Left renal pelvis (tissue), 4 donors: ENCODE results near the gene ATP1A4. TPM values are rescaled to one million over a fixed set of nuclear protein-coding genes. Genes with fewer than 3 reads are reported as not detected.

Experiments used
- DNase-seq, 4 donors: peaks; one replicate each; pipeline ENCODE4 v3.0.0-alpha.2; 2013; ENCODE audit warnings: low read depth in 4 of 4, low spot score in 3 of 4
- polyA plus RNA-seq, 4 donors: library from polyadenylated mRNA; unstranded; fragments of 120-200 nt; gene quantifications; one replicate each; pipeline ENCODE4 v1.2.1, GENCODE V29; 2013; ENCODE audit not compliant: insufficient read length in 4 of 4

ATP1A4 gene
- polyA plus RNA-seq, 4 donors = 0.12 to 1.6 (median 0.37) TPM; not detected in 1

DNA sequence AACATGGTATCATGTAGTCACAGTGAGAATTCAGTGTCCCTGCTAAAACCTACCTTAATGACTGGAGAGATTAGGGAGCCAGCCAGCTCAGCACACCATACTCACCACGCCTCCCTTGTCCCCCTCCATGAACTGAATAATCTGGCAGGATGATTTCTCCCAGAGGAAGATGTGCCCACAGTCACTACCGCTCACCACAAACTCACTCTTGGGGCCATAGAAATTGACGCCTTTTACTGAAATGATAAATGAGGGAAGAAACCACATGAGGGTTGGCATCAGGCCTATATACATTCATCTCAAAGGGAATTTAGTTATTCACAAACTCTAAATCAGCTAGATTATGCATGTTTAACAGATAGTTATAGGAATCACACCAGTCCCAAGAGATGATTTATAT, 71.1 kb downstream of the ATP1A4 start:
- no peak for DNase-seq

DNA sequence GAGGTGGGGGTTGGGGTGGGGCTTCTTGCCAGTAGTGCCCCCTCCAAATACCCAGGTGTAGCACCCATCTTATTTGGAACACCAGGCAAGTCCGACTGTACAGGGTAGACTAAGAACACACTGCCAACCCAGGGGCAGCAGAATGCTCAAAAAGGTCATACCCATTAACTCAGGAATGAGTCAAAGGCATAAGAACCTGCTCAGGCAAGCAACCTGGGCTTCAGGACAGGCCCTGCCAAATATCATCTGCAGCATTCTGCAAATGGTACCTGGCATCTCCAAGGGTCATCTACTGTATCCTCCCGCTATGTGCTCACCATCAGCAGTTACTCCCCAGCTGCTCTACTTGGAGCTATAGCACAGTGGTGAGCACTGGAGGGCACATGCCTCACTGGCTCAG, 73.2 kb downstream of the ATP1A4 start:
- no peak for DNase-seq

DNA sequence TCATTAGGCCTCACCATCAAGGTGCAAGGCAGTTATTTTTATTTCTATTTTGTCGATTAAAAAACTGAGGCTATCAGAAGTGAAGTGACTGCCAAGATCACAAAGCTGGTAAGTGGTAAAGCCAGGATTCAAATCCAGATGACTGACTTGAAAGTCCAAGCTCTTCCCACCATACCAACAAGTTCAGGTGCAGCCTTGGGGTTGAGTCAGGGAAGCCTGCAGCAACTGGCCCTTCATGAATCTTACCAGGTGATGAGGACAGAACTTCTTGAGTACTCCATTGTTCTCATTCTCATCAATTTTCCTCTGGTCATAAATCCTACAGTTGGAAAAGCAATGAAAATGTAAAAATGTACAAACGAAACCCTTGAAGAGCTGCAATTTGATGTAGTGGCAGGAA, 73.9 kb downstream of the ATP1A4 start:
- no peak for DNase-seq

DNA sequence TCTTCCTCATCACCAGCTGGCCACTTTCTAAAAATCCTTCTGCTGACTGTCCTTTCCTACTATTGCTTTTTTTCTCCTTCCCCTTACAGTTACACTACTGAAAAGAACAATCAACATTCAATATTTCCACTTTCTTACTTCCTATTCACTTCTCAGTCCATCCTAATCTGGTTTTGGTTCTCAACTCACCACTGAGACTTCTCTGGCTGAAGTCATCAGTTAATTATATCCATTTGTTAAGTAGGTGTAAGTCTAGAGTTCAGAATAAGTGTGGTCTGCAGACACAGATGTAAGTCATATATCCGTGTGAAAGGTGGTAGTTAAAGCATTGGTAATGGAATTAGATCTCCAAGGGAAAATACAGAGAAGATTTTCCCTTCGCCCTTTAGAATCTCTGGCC, 75.2 kb downstream of the ATP1A4 start:
- no peak for DNase-seq

DNA sequence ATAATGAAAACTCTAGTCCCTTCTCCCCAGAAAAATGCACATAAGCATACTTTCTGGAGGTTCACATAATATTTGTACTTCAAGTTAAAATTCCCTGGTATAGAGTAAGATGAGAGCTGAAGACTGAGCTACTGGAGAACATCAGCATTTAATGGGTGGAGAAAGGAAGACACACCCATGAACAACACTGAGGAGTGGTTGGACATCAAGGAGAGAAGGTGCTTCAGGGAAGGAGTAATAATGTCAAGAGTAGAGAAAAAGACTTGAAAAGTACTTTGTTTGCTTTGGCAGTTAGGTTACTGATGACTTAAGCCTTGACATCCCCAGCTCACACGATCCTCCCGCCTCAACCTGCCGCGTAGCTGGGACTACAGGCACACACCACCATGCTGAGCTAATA, 75.6 kb downstream of the ATP1A4 start:
- no peak for DNase-seq

DNA sequence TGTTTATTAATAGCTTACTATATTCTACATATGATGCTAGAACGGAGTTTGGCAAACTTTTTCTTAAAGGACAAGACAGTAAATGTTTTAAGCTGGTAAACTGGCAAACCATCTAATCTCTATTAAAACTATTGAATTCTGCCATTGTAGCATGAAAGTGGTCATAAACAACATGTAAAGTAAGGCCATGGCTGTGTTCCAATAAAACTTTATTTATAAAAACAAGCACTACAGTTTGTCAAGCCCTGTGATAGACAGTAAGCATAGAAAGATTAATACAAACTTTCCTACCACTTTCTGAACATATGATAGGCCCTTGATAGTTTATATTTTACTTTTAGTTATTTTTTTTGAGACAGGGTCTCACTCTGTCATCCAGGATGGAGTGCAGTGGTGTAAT, 76.2 kb downstream of the ATP1A4 start:
- no peak for DNase-seq

DNA sequence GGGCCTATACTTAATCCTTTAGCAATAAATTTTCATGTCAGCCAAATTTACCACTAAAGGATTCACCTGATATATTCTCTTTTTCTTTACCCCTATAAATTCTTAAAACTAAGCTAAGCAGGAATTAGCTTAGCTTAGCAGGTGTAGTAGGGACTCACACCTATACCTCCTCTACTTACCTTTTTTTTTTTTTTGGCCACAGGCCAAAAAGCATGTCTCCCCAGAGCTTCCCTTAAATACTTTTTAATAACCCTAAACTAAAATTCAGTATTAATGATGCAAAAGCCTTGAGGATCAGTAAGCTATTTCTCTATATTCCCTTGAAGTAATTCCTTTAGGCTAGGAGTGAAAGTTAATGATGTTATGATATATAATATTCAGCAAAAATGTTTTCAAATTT, 77.0 kb downstream of the ATP1A4 start:
- no peak for DNase-seq

DNA sequence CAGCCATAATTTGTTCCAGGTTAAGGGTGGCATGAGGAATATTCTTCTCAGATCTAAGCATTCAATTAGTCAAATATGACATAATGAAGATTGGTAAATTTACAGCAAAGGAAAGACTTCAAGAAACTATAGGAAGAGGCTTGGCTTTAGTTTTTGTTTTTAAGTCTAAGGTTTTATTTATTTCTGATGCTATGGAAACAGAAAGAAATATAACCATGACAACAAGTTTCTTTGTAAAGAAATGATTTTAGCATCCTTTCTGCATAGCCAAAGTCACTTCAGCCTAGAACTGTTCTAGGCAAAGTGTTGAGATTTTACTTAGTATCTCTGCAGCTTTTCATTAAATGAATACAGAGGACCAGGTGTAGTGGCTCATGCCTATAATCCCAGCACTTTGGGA, 81.5 kb downstream of the ATP1A4 start:
- DNase-seq = no peak

Other genes starting within 250 kb of the ATP1A4 start
- 100 to 1,000 TPM; 118 to 147 (median 142) TPM for gene TAGLN2, start 226.1 kb upstream of the ATP1A4 start, polyA plus RNA-seq
- 10 to 100 TPM in 3 of 4 donors, 1 to 10 TPM in 1; 8.1 to 25.4 (median 13.2) TPM for gene IGSF9, start 206.0 kb upstream of the ATP1A4 start, polyA plus RNA-seq
- gene SLAMF9, start 197.4 kb upstream of the ATP1A4 start, polyA plus RNA-seq = not detected
- gene PIGM, start 119.6 kb upstream of the ATP1A4 start, polyA plus RNA-seq = 10 to 100 TPM in 3 of 4 donors, 1 to 10 TPM in 1; 8.5 to 13.9 (median 13.2) TPM
- gene KCNJ10, start 81.4 kb upstream of the ATP1A4 start, polyA plus RNA-seq = 10 to 100 TPM in 3 of 4 donors, 1 to 10 TPM in 1; 1.0 to 29.7 (median 25.0) TPM
- gene KCNJ9, start 70.1 kb upstream of the ATP1A4 start, polyA plus RNA-seq = under 1 TPM; 0.11 to 0.29 (median 0.15) TPM
- 10 to 100 TPM; 18.3 to 40.3 (median 28.7) TPM for gene IGSF8, start 53.0 kb upstream of the ATP1A4 start, polyA plus RNA-seq
- gene ATP1A2, start 35.8 kb upstream of the ATP1A4 start, polyA plus RNA-seq = 1 to 10 TPM; 5.0 to 5.7 (median 5.5) TPM
- gene CASQ1, start 39.0 kb downstream of the ATP1A4 start, polyA plus RNA-seq = under 1 TPM; 0.17 to 0.68 (median 0.34) TPM
- 100 to 1,000 TPM in 3 of 4 donors, 10 to 100 TPM in 1; 91.6 to 142 (median 122) TPM for gene PEA15, start 53.8 kb downstream of the ATP1A4 start, polyA plus RNA-seq
- 100 to 1,000 TPM; 133 to 272 (median 213) TPM for gene DCAF8, start 110.9 kb downstream of the ATP1A4 start, polyA plus RNA-seq
- 10 to 100 TPM; 63.4 to 90.0 (median 85.5) TPM for gene PEX19, start 133.5 kb downstream of the ATP1A4 start, polyA plus RNA-seq
- gene COPA, start 191.6 kb downstream of the ATP1A4 start, polyA plus RNA-seq = 100 to 1,000 TPM; 143 to 177 (median 162) TPM
- gene NCSTN, start 191.8 kb downstream of the ATP1A4 start, polyA plus RNA-seq = 100 to 1,000 TPM; 116 to 173 (median 147) TPM
- under 1 TPM; 0.06 to 0.34 (median 0.20) TPM for gene NHLH1, start 215.5 kb downstream of the ATP1A4 start, polyA plus RNA-seq
- gene VANGL2, start 249.0 kb downstream of the ATP1A4 start, polyA plus RNA-seq = 10 to 100 TPM; 25.6 to 38.9 (median 35.4) TPM